ENCODE measurements around the gene C19orf12.

The C19orf12 gene

DNA sequence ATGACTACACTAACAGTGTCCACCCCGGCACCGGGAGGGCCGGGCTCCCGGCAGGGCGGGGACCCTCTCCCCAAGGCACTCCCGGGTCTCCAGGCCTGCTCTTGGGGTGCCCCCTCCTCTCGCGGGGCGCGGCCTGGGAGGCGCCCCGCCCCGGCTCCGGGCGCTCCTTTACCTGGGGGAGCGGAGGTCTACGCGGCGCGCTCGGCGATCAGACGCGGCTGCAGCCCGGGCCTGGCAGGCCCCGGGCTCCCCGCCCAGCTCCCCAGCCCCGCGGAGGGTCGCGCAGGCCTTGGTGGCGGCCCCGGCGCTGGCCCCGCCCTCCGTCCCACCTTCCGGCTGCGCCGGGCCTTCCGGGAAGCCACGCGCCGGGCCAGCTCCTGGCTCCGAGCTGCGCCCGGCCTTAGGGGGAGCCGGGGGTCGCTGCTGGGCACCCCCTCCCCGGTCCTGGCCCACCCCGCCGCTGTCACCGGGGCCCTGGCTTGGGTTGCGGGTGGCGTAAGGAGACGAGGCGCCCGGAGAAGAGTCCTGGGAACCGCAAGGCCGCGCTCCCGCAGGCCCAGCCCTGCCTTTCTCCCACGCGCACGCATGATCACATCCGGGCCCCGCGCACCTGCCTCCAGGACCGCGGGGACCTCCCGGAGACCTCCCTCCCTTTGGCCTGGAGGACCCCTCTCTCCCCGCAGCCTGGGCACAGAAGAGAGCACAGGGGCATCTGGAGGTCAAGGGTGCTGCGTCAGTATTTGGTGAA lies at the start of gene C19orf12:
Gene C19orf12, minus strand, starts transcription at position 309 of the 748 bp plus-strand sequence. CDS start 6,848 bp downstream, outside the sequence.
- peak in 1 of 2 donors; percentile 44 for DNase-seq (ENCODE audit: low read depth in 1 of 2, low spot score in 1 of 2)

DNA sequence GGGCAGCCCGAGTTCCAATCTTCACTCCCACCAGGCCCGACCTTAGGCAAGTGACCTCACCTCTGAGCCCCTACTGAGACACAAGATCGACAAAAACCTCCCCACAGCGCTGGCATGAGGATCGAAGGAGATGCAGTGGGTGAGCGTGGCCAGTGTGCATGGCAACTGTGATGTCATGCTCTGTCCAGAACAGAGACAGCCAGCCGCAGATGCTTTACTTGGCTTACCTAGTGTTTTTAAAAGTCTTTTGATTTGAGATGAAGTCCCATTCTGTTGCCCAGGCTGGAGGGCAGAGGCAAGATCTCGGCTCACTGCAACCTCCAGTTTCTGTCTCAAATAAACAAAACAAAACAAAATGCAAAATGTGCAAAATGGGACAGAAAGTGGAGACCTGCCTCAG lies 49.3 kb upstream of the C19orf12 start:
- no peak for DNase-seq (ENCODE audit: low read depth in 1 of 2, low spot score in 1 of 2)

DNA sequence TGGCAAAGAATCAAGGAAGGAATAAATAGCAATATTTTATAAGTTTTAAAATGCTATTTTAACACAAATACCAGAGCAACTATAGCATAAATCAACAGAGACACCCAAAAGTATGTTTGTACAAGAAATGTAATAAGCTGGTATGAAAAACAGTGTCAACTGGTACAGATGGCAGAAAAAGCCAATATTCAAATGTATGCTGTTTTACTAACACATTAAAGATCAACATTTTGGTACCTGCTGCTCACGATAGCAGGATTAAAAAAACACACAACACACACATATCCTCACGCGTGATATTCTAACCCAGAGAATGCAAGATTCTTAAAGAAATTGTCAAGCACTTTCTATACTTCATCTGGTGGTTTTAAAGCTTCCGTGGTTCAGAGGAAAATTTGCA lies 48.1 kb upstream of the C19orf12 start:
- DNase-seq (ENCODE audit: low read depth in 1 of 2, low spot score in 1 of 2): no peak

DNA sequence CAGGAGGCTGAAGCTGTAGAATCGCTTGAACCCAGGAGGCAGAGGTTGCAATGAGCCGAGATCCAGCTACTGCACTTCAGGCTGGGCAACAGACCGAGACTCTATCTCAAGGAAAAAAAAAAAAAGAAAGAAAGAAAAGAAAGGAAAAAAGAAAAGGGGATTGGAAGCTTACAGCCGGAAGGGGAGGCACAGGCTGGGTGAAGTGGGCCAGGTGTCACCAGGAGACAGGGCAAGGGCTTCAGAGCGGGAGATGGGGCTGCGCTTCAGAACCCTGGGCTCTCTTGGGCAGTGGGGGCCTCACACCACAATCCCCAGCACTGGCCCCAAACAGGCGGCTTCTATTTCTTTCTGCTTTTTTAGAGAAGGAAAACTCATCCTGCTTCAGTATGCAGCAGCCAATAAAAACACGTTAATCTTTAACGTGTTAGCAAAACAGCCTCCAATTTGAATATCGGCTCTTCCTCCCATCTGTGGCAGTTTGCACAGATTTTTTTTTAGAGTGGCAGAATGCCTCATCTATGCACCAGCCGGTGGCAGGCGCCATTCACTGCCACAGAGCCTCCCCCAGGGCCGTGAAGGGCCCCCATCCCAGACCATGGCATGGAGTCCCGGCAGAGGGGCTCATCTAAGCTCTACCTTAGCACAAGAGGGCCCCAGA lies 46.6 kb upstream of the C19orf12 start:
- DNase-seq (ENCODE audit: low read depth in 1 of 2, low spot score in 1 of 2): no peak

DNA sequence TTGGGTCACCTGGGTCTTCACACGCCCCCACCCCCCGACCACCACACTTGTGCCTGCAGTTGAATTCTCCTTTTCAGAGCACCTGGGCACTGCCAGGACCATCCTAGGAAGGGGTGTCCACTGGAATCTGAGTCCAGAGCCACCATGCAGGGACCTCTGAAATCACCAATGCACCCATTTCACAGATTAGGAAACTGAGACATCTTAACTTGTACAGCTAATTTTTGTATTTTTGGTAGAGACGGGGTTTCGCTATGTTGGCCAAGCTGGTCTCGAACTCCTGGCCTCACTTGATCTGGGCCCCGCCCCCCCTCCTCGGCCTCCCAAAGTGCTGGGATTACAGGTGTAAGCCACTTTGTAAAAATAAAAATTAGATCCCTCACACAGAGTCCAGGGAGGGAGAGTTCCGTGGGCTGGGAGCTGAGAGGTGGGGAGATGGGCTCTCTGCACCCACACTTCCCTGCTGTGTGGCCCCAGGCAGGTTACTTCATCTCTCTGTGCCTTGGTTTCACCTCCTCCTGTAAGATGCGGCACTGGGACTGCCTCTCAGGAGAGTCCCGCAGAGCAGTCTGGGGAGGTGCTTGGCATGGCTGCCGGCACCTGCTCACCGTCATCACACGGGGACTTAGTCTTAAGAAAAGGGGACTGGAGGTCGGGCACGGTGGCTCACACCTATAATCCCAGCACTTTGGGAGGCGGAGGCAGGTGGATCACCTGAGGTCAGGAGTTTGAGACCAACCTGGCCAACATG lies 45.9 kb upstream of the C19orf12 start:
- no peak for DNase-seq (ENCODE audit: low read depth in 1 of 2, low spot score in 1 of 2)

DNA sequence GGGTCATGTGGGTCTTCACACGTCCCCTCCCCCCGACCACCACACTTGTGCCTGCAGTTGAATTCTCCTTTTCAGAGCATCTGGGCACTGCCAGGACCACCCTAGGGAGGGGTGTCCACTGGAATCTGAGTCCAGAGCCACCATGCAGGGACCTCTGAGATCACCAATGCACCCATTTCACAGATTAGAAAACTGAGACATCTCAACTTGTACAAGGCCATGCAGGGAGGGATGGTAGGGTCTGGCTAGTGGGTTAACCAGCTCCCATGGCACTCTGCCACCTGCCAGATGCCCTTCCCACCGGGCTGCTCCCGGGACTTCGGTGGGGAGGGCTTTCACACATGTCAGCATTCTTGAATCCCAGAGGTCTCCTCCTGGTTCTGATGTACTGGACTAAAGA lies 44.3 kb upstream of the C19orf12 start:
- DNase-seq (ENCODE audit: low read depth in 1 of 2, low spot score in 1 of 2): no peak

DNA sequence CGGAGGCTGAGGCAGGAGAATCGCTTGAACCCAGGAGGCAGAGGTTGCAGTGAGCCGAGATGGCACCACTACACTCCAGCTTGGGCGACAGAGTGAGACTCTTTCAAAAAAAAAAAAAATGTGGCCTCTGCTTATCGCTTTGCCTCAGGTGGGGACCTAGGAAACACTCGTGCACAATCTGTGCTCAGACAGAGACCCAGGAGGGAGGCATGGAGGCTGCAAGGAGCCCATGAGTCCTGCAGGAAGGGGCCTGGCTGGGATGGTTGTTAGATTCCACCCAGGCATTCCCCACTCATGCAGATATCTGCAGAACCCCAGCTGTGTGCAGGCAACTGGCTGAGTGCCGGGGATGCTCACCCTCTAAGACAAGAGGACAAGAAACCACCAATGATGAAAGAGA lies 43.8 kb upstream of the C19orf12 start:
- DNase-seq (ENCODE audit: low read depth in 1 of 2, low spot score in 1 of 2): no peak

DNA sequence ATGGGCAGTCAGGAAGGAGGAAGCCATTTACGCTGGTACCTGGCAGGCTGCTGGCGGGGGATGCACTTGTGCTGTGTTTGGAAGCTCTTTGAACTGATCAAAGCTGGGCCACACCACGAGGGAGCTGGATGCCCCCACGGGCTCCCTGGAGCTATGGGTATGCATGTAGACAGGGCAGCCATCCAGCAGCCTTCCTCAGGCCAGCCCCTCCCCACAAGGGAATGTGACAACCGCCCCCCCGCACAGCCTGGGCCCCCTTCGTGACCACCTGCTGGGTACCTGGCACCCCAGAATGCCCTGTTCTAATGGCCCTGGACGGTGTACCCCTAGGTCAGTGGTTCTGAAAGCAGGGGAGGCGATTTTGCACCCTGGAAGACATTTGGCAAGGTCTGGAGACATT lies 42.5 kb upstream of the C19orf12 start:
- no peak for DNase-seq (ENCODE audit: low read depth in 1 of 2, low spot score in 1 of 2)

DNA sequence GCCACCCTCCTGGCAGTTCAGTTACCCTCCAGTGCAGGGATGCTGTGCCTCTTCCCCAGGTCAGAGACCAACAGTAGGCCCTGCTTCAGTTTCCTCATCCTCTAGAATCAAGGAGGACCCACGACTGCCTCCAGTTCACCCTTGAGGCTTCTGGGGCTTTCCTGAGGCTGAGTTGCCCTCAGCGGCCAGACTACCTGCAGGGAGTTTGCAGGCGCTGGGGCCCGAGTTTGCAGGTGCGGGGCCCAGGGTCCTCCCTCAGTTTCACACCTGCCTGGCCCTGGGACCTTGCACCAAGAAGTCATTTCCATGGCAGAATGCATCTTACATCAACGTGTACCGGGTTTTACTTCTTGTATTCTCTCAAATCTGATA lies 38.9 kb upstream of the C19orf12 start:
- DNase-seq (ENCODE audit: low read depth in 1 of 2, low spot score in 1 of 2): no peak

DNA sequence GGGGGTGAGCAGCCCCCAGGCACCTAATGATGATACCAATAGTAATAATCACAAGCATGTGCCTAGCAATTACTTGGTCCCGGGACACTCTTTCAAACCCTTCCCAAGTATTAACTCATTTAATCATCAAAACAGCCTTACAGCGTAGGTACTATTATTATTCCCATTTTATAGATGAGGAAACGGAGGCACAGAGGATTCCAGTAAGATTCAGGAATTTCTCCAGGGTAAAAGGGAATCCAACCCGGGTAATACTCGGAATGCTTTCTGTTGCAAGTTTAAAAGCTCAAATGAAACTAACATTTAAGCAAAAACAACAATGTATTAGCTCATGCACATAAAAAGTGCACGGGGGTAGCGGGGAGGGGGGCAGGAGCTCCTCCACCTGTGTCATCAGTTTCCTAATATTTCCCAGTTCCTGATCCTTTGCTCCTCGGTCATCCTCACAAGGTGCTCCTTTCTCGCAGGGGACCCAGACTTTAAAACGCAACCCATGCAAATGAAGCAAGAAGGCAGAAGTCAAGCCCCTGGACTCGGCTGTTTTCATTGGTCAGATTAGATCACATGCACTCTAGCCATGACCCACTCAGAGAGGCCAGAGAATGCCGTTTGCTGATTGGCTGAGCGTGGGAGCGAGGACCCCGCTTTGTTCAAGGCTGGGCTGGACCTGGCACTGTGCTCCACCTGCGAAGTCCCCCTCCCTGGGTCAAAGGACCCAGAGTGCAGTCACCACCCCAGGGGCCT lies 38.3 kb upstream of the C19orf12 start:
- DNase-seq (ENCODE audit: low read depth in 1 of 2, low spot score in 1 of 2): no peak

DNA sequence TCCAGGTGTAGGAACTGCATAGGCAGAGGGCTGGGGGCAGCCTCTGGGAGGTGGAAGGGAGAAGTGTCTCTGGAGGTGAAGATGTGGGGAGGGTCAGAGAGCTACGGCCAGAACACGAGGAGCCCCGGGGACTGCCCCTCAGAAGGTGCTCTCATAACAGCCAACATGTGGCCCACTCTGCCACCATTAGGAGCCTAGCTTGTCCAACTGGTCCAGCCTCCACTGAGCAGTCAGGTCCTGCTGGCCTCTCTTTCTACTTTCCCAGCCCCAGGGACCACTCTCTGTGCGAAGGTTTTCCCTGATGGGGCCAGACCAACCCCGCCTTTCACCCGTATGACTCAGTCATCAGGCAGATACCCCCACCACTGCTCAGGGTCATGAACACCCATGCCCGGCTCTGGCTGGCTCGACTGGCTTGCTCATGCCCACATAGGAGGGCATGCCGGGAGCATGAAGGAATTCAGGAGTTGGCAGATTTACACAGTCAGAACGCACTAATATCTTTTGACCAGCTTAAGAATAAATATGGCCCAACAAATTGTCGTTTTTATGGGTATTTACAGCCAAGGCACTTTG lies 37.5 kb upstream of the C19orf12 start:
- DNase-seq (ENCODE audit: low read depth in 1 of 2, low spot score in 1 of 2): no peak

DNA sequence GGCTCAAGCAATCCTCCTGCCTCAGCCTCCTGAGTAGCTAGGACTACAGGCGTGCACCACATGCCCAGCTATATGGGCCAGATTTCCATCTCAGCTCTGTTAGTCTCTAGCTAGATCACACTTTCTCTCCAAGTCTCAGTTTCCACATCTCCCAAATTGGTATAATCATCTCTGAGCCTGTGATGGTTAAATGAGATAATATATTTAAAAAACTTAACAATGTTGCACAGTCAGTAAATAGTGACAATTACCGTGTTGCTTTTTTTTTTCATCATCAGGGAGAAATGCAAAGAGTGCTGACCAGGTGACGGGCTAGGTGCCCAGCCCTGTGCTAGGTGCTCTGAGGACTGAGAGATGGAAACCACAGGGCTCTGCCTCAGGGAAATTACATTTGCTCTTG lies 36.9 kb upstream of the C19orf12 start:
- no peak for DNase-seq (ENCODE audit: low read depth in 1 of 2, low spot score in 1 of 2)

DNA sequence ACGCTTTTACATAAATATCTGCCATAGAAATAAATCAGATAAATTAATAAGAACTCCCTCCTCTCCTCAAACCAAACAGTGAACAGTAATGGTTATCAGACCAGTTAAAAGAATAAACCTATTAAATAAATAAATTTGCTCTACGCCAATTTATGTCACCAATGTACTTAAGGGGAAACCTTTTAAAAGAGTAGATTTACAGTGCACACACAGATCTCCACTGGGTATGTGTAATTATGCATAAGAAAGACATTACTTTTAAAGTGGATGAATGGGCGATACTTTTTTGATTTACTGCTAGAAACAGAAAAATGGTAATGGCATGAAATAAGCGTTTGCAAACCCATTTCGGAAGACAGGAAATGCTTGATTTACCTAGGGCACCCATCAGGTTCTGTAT lies 34.9 kb upstream of the C19orf12 start:
- no peak for DNase-seq (ENCODE audit: low read depth in 1 of 2, low spot score in 1 of 2)

DNA sequence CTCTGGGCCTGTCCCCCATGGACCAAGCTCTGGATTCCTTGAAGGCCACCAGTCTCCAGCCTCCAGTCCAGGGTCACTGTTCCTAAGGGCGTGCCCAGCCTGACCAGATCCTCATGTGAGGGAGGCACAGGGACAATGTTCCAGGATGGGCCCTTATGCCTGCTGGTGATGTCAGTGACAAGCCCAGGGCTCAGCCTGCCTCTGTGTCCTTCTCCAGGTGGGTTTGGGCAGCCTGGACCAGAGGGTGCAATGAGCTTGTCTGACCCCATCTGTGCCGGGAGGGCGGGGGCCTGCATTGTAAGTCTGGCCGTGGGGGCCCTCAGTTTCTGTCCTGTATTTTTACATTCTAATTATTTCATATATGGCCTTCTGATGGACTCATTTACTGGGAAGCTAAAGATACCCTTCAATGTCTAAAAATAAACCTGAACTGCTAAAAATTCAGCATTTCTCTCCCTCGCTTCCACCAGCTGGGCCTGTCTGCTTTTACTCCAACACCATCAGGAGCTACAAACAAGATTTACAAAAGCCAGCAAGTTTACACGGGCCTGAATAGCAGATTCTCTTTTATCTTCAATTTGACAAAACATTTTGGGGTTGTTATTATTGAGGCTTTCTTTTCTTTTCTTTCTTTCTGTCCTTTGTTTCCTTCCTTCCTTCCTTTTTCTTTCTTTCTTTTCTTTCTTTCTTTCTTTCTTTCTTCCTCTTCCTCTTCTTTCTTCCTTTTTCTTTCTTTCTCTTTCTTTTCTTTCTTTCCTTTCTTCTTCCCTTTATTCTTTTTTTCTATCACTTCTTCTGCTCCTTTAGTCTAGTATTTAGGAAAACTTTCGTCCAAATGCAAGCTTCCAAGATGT lies 34.2 kb upstream of the C19orf12 start:
- DNase-seq (ENCODE audit: low read depth in 1 of 2, low spot score in 1 of 2): no peak

DNA sequence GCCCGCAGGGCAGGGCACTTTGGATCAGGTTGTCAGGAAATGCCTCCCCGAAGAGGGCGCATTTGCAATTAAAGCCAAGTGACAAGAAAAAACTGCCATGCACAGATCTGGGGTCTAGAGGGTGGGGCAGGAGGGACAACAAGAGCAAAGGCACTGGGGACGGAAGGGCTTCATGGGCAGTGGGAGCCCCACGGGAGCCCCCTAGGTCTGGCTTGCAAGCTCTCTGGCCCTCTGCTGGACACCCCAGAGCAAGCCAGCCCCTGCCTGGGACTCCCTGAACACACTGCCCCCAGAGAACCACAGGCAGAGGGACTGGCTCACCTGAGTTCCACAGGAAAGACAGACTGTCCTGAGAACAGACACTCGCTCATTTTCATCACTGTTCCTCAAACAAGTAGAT lies 30.2 kb upstream of the C19orf12 start:
- DNase-seq (ENCODE audit: low read depth in 1 of 2, low spot score in 1 of 2): no peak

DNA sequence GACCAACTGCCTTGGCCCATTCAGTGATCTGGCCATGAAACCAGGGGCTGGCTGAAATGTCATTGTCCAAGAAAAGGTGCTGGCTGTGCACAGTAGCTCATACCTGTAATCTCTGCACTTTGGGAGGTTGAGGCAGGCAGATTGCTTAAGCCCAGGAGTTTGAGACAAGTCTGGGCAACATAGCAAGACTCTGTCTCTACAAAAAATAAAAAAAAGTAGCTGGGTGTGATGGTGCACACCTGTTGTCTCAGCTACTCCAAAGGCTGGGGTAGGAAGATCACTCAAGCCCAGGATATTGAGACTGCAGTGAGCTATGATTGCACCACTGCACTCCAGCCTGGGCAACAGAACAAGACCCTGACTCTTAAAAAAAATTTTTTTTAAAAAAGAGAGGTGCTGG lies 28.6 kb upstream of the C19orf12 start:
- no peak for DNase-seq (ENCODE audit: low read depth in 1 of 2, low spot score in 1 of 2)

DNA sequence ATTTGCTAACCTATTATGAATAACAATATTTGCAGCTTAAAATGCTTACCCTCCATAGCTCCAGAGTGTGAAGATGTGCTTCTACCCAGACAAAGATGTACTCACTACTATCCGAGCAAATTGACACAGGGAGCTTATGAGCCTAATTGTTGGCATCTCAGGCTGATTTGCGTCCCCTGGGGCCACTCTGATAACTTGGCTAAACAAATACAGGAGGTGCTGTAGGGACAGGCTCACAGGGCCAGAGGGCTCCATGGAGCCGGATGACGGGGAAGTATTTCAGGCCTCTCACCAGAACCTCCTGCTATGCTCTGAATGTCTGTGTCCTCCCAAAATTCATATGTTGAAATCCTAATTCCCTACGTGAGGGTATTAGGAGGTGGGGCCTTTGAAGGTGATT lies 26.7 kb upstream of the C19orf12 start:
- DNase-seq (ENCODE audit: low read depth in 1 of 2, low spot score in 1 of 2): no peak

DNA sequence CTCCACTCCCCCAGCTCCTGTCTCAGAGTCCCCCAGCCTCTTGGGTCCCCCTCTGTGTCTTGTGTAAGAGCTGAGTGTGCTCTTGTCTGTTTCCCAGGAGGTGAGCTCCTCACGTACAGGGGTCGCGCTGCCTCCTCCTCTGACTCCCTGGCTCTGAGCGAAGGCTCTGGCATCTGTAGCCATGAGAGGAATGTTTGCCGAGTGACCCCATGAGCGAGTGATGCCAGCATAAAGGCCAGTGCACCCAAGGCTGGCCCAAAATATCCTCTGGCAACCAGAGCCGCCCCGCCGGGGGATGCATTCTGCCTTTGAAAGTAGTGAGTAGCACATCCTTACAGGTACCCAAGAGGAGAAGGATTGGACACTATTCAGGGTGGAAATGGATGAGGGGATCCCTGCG lies 26.2 kb upstream of the C19orf12 start:
- no peak for DNase-seq (ENCODE audit: low read depth in 1 of 2, low spot score in 1 of 2)

DNA sequence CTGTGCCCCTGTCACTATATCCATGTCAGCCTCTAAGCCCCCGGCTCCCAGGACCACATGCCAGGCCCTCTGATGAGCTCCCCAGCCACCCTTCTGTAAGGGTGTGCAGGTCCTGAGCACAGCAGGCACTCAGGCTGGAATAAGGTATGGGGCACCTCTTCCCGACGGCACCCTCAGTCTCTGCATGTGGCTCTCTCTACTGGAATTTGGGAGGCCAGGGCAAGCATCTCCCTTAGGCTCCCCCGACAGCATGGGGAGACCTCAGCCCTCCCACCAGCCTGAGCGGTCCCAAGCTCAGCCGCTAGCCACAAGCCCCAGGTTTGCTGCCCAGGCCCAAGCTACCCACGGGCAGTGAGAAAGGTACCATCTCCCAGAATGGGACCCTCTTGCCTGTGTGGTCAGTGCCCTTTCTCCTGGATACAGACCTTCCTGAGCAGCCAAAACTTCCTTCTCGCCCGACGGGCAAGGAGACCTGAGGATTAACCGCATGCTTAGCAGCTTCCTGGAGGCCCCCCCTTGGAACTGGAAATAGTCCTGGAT lies 22.5 kb upstream of the C19orf12 start:
- no peak for DNase-seq (ENCODE audit: low read depth in 1 of 2, low spot score in 1 of 2)

DNA sequence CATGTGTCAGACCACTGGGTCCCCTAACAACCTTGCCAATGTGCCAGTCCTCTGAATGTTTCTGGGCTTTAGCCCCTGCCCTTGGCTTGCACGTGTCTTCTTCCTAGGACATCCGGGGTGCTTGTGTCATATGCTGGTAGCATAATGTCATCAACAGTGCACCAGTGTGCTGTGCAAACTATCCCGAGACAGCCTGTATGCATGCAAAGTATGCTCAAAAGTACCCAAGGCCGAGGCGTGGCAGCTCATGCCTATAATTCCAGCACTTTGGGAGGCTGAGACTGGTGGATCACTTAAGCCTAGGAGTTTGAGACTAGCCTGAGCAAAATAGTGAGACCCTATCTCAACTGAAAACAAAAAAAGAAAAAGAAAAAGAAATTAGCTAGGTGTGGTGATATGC lies 20.8 kb upstream of the C19orf12 start:
- DNase-seq (ENCODE audit: low read depth in 1 of 2, low spot score in 1 of 2): no peak

All from activated T-helper 1 cell treated with anti-CD3 and anti-CD28 coated beads, Interleukin-2, amount 50 U/mL, for 16 hours (primary cell).